Psoas muscle (tissue), 8 donors: ENCODE results near the gene RNF157. TPM values are rescaled to one million over a fixed set of nuclear protein-coding genes. Genes with fewer than 3 reads are reported as not detected.

Experiments
- ATAC-seq, 4 donors: fragments of 200-7000 bp; cut with Tn5 transposase; one replicate each; pipeline ENCODE4 v1.9.1; 2020; ENCODE audit warnings: moderate library complexity in 3 of 4, mild to moderate bottlenecking in 2 of 4
- DNase-seq, 2 donors: peaks; one replicate each; pipeline ENCODE4 v3.0.0-alpha.2; 2020
- H3K27ac ChIP-seq: fragments of 200-600 bp; one replicate; pipeline ENCODE4 v1.8.0; 2022
- H3K27me3 ChIP-seq, 3 donors: fragments of 200-600 bp in 1 of 3; one replicate each; pipeline versions ENCODE4 v1.6.1 to v1.8.0; 2013 to 2022; ENCODE audit warnings: low read length in 2 of 3, mild to moderate bottlenecking in 2 of 3, moderate library complexity in 1 of 3; ENCODE audit not compliant: insufficient read depth in 3 of 3
- H3K36me3 ChIP-seq, 2 donors: fragments of 200-600 bp in 1 of 2; one replicate each; pipeline versions ENCODE4 v1.6.1 to v1.8.0; 2013 to 2022; ENCODE audit warnings: low read depth in 1 of 2, mild to moderate bottlenecking in 1 of 2, moderate library complexity in 1 of 2; ENCODE audit not compliant: insufficient read depth in 1 of 2
- H3K4me1 ChIP-seq: fragments of 200-600 bp; one replicate; pipeline ENCODE4 v1.8.0; 2022
- H3K4me3 ChIP-seq: fragments of 200-600 bp; one replicate; pipeline ENCODE4 v1.8.0; 2022; ENCODE audit warnings: mild to moderate bottlenecking
- H3K9me3 ChIP-seq: fragments of 200-600 bp; one replicate; pipeline ENCODE4 v1.8.0; 2022
- WGBS, 3 donors: extraction: QIAGEN DNeasy Blood & Tissue Kit; methylation state at CpG; one replicate each; pipeline versions ENCODE4 v1.1.6 to v1.1.7; 2013; 5-methylcytosine and 5-hydroxymethylcytosine counted together
- intact Hi-C, 2 donors: fragments of 100-400 bp; cut with DNase I; formaldehyde crosslinking; loops; one replicate each; pipeline versions ENCODE4 v1.11.0 to v1.14.2; 2022
- polyA plus RNA-seq, 3 donors: library from polyadenylated mRNA; stranded (reverse); fragments of 200-250 nt; gene quantifications; one replicate each; pipeline ENCODE4 v1.2.3, GENCODE V29; 2013
- total RNA-seq, 4 donors: library from RNA; stranded (reverse); fragmentation: NEBNext Ultra II Directional in 2 of 4; extraction: Animal tissue kit (Norgen Biotek cat#: 25700) in 2 of 4; gene quantifications; one replicate each; pipeline versions ENCODE4 v1.2.1 to v1.2.4, GENCODE V29; 2021 to 2023
- TF ChIP-seq, protein P1 (sequence below): fragments of 200-600 bp; IDR thresholded peaks from one replicate; pipeline ENCODE4 v1.8.0; 2022; ENCODE audit warnings: antibody characterized with exemption
- donor health status: healthy with polysubstance abuse.
- donor health status: DM: no; HTN: no; CAD: no; lungs with moderate emphysema.
- donor health status: Bipolar disorder and iron deficiency.
- donor health status: healthy.
- donor health status: DM: yes; HTN: yes; CAD: no.
- donor health status: DM: no; HTN: no; CAD: no.
- donor health status: DM: no; HTN: no; CAD: no.
- donor health status: DM: yes; HTN: yes; CAD: no.

RNF157 gene
- total and polyA plus RNA-seq, 7 donors = 14.9 to 90.1 (median 69.3) TPM

- TF ChIP-seq, protein P1, sequence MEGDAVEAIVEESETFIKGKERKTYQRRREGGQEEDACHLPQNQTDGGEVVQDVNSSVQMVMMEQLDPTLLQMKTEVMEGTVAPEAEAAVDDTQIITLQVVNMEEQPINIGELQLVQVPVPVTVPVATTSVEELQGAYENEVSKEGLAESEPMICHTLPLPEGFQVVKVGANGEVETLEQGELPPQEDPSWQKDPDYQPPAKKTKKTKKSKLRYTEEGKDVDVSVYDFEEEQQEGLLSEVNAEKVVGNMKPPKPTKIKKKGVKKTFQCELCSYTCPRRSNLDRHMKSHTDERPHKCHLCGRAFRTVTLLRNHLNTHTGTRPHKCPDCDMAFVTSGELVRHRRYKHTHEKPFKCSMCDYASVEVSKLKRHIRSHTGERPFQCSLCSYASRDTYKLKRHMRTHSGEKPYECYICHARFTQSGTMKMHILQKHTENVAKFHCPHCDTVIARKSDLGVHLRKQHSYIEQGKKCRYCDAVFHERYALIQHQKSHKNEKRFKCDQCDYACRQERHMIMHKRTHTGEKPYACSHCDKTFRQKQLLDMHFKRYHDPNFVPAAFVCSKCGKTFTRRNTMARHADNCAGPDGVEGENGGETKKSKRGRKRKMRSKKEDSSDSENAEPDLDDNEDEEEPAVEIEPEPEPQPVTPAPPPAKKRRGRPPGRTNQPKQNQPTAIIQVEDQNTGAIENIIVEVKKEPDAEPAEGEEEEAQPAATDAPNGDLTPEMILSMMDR = no peak
- Histone ChIP-seq H3K4me1 (no peaks in the 10 kb centered on the region), H3K27ac (no peak overlapping the region), H3K9me3 (no peaks in the 10 kb centered on the region), H3K27me3 (no peaks in the 10 kb centered on the region), H3K4me3 (no peak overlapping the region), H3K36me3 (no peaks in the 10 kb centered on the region)
- intact Hi-C loops = loop anchor here in 1 of 2 donors (2.0 to 5.0 kb wide), 2 partner anchors 159 to 178 kb away; no protein-coding TSS in a partner anchor
- 77 to 80% (median 77%) methylated on average over 19 of the region's 19 CpGs for WGBS, 3 donors
- no peak for ATAC-seq
- DNase-seq = no peak
Observed at GRCh38 chr17:76119409-76120371, 120.6 kb downstream of the RNF157 start.

DNA sequence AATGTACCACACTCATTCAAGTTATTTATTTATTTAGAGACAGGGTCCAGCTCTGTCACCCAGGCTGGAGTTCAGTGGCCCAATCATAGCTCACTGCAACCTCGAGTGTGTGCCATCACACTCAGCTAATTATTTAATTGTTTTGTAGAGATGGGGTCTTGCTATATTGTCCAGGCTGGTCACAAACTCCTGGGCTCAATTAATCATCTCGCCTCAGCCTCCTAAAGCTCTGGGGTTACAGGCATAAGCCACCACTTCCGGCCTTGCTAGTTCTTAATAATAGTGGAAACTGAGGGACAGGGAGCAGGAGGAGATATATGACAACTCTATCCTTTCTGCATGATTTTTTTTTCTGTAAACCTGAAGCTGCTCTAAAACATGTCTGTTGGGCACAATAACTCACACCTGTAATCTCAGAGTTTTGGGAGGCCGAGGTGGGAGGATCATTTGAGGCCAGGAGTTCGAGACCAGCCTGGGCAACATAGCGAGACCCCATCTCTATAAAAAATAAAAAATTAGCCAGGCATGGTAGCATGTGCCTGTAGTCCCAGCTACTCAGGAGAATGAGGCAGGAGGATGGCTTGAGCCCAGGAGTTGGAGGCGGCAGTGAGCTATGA is 125.0 kb downstream of the RNF157 start:
- H3K4me1 ChIP-seq = no peaks in the 10 kb centered on the region
- DNase-seq (no peak), ATAC-seq (no peak)
- no peaks in the 10 kb centered on the region for H3K9me3 ChIP-seq
- TF ChIP-seq, protein P1 = no peak
- 87 to 91% (median 91%) methylated on average over 7 of the region's 7 CpGs for WGBS, 3 donors
- no peak overlapping the region for H3K4me3 ChIP-seq
- H3K36me3 ChIP-seq = no peaks in the 10 kb centered on the region
- no peak overlapping the region for H3K27ac ChIP-seq
- H3K27me3 ChIP-seq = no peaks in the 10 kb centered on the region
- intact Hi-C loops = no loop called here

- Histone ChIP-seq H3K9me3 (no peaks in the 10 kb centered on the region), H3K27ac (no peak overlapping the region), H3K27me3 (no peaks in the 10 kb centered on the region), H3K36me3 (no peaks in the 10 kb centered on the region), H3K4me3 (no peak overlapping the region), H3K4me1 (no peaks in the 10 kb centered on the region)
- WGBS, 3 donors = 87 to 91% (median 89%) methylated on average over 2 of the region's 2 CpGs
- TF ChIP-seq, protein P1 = no peak
- intact Hi-C loops = loop anchor here in 1 of 2 donors (1.0 kb wide), 1 partner anchor 280 kb away; no protein-coding TSS in a partner anchor
- ATAC-seq = no peak
- no peak for DNase-seq
Observed at GRCh38 chr17:76111956-76112355, 128.3 kb downstream of the RNF157 start.

GRCh38 chr17:76107509-76107908 is 132.8 kb downstream of the RNF157 start:
- TF ChIP-seq, protein P1 = no peak
- H3K4me1 ChIP-seq = peaks cover 9% of the 10 kb centered on the region
- intact Hi-C loops = no loop called here
- DNase-seq (no peak), ATAC-seq (no peak)
- no peak overlapping the region for H3K27ac ChIP-seq
- H3K4me3 ChIP-seq = no peak overlapping the region
- no peaks in the 10 kb centered on the region for H3K27me3 ChIP-seq
- 87 to 93% (median 89%) methylated on average over 6 of the region's 6 CpGs for WGBS, 3 donors
- no peaks in the 10 kb centered on the region for H3K9me3 ChIP-seq
- no peaks in the 10 kb centered on the region for H3K36me3 ChIP-seq
